ENCODE data around the gene CDK11B.
"Not testable (repeated sequence)": the region's sequence is repeated elsewhere in the genome, so short reads cannot be mapped to it uniquely, and the experiment has no call there.

Gene CDK11B

DNA sequence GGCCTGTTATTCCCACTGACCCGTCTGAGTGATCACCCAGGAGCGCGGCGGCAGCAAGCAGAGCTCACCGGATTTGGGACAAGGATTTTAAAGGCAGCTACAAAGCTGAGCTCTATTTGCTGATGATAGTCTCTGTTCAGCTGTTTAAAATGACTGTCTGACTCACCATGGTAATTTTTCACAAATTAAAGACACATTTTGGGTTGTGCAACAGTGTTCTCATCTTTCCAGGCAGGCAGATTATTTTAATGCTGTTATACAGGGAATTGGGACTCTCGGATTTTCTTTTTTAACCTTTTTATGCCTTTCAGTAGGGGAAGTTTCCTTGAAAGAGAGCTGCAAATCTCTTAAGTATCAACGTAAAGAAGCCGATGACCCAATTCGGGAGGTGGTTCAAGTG lies 3.6 kb upstream of the CDK11B start:
- DNase-seq (ENCODE audit: low spot score), result not testable (repeated sequence)

DNA sequence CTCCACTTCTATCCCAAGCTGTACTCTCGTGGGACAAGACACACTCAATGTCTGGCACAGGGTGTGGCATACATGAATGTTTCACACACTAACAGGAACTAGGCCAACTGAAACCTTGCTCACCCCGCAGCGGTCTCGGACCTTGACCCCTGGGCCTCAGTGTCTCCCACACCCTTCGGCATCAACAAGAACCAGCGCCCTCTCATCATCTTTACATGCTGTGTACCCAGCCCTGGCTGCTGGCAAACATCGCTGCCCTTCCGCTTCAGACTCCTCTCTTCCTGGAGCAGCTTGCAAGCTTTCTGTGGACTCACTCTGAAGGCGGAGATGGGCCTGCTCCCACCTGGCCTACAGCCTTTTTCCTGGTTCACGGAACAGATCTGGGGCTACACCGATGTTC lies 10.5 kb downstream of the CDK11B start:
- not testable (repeated sequence) for DNase-seq (ENCODE audit: low spot score)

DNA sequence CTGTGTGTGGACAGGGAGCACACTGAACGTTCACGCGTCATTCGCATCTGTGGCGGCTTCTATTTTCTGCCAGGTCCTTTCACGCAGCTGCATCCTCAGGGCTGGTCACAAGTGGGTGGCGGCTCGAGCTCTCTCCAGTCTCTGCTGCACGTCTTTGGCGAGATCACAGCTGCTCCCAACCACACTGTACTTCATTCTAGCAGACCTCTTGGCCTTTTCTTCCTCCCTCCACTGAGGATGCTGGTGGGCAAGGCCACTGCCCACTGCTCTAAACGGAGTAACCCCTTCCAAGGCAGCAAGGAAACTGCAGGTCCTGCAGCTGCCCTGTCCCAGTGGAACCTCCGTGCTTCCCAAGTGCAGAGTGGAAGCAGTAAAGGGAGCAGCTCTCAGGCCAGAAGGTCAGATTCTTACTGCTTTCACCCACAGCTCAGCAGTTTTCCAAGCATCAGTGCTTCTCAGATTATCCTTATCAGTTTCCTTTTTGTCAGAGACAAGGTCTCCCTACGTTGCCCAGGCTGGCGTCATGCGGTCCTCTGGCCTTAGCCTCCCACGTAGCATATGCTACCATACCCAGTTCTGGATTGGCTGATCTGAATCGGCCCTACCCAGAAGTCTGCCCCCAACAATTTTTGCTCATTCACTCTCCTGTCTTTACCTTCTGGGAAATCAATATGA lies 11.1 kb downstream of the CDK11B start:
- DNase-seq (ENCODE audit: low spot score), result not testable (repeated sequence)

DNA sequence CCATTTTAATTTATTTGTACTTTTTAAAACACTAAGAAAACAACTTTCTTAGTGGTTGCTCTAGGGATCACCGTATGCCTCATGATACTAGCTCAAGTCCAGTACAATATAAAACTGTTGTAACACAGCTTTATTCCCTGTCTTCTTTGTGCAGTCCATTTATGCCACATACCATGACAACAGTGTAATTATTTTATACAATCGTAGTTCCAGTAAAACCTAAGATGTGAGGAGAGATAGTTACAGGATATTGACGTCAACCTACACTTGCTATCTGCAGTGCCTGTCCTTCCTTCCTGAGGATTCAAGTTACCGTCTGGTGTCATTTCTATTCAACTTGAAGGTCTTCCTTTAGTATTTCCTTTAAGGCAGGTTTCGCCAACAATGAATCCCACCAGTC lies 12.5 kb downstream of the CDK11B start:
- not testable (repeated sequence) for DNase-seq (ENCODE audit: low spot score)

DNA sequence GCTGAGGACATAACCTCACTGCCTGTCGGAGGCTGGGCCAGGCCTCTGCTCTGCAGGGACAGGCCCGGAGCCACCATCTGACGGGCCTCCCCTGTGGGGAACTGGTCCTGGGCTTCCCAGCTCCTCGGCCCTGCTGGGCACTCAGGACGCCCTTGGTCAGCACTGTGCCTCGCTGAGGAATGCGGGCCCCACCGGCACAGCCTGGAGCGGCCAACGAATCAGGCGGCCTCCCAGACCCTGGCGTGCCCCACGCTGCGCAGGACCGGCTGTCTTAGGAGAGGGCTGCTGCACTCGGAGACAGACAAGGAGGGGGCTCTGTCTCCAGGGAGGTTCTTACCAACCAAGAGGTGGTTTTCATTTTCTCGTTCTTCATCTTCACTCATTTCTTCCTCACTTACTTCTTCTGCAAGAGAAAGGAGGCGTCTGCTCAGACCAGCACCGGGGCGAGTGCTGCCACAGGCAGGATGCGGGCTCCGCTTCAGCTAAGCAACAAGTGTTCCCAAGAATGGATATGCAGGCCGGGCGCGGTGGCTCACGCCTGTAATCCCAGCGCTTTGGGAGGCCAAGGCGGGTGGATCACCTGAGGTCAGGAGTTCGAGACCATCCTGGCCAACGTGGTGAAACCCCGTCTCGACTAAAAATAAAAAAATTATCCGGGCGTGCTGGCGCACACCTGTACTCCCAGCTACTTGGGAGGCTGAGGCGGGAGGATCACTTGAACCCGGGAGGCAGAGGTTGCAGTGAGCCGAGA lies 17.9 kb downstream of the CDK11B start:
- DNase-seq (ENCODE audit: low spot score), result not testable (repeated sequence)

DNA sequence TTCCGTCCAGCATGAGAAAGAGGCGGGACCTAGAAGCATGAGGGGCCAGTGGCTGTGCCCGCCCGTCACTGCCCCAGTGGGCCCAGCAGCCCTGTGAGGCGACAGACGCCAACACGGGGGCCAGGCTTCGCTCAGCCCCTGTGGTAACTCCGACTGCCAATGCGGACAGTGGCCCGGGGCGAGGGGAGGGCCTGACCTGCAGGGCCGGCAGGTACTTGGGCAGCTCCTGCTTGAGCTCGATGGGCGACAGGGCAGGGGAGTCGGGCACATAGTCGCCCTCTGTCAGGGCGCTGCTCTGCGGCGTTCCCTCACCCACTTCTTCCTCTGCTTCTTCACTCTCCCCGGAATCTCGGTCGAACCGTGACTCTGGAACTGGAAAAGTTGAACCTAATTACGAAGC lies 18.7 kb downstream of the CDK11B start:
- DNase-seq (ENCODE audit: low spot score), result not testable (repeated sequence)

DNA sequence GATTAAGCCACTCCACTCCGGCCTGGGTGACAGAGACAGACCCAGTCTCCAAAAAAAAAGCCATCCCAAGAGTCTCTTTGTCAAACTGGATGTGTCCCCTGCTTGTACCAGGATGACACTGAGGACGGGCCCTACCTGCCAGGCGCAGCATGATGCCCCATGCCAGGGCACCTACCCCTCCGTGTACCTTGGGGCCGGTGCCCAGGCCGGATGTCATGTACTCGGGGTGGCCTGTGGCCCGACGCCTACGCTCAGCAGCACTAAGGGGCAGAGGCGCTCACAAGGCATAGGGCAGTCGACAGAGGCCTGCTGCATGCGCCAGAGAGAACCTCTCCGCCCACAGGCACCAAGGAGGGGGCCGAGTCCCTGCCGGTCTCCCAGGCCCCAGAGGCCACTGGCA lies 19.4 kb downstream of the CDK11B start:
- not testable (repeated sequence) for DNase-seq (ENCODE audit: low spot score)

DNA sequence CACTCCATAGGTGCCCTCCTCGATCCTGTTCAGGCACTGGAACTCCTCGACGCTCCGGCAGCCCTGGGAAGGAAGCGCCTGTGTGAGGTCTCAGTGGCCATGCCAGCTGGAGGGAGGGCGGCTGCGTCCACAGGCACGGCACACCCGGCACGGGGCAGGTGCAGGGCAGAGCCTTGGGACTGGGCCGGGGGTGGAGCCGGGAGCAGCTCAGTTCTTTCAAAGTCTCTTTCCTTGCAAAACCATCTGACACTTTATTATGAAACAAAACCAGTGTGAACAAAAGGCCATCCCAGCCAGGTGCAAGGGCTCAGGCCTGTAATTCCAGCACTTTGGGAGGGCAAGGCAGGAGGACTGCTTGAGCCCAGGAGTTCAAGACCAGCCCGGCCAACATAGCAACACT lies 20.3 kb downstream of the CDK11B start:
- DNase-seq (ENCODE audit: low spot score), result not testable (repeated sequence)

DNA sequence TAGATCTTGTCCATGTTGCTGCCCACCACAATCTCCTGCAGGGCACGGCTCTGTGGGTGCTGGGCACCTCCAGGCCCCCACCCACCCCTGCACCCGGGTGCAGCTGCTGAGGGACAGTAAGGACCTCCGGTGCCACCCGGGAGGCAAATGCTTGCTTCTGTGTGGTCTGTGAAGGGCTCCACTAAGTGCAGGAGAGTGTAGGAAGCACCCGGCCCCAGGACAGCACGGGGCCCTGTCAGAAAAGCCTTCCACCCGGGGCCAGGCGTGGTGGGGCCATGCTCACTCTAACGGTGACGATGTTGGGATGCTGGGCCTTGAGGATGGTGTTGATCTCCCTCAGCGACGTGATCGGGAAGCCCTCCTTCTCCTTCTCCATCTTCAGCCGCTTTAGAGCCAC lies 21.3 kb downstream of the CDK11B start:
- DNase-seq (ENCODE audit: low spot score), result not testable (repeated sequence)

DNA sequence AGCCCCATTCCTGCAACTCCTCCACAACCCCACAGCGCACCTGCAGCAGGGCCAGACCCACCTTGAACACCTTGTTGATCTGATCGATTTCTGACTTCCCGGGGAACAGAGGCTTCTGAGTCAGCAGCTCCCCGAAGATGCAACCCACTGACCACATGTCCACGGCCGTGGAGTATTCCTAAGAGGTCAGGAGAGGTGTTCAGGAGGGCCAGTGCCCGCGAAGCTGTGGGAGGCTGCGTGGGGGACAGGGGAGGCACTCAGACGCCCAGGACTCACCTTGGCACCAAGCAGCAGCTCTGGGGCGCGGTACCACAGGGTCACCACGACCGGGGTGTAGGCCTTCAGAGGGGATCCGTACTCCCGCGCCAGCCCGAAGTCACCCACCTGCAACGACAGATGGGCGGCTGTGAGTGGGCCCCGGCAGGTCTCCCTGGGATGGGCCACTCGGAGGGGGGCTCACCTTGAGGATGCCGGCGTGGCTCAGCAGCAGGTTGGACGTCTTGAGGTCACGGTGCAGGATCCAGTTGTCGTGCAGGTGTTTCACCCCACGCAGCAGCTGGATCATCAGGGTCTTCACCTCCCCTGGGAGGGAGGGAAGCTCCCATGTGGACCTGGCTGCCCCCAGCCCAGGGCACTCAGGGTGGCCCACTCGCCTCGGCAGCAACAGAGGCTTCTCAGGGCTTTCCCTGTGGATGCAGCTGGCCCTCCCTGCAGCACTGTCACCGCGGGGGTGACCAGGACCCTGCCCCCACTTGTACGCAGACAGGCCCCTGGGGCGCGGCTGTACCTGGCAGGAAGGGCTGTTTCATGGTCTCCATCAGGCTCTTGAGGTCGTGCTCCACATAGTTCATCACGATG lies 22.0 kb downstream of the CDK11B start:
- DNase-seq (ENCODE audit: low spot score), result not testable (repeated sequence)

DNA sequence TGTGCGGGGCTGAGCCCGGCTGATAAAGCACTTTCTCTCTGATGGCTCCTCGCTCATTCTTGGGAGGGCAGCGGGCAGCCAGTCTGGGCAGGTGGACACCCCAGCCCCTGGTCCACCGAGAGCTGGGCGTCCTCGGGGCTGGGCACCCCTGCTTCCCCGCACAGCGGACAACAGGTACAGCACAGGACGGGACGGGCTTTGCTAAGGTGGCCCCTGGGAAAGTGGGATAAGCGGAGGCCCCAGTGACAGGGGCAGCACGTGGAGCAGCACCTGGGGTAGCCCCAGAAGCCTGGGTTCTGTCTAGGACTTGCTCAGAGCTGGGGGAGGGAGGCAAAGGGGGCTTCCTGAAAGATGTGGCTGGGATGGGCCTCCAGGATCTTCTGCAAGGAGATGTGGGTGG lies 24.2 kb downstream of the CDK11B start:
- not testable (repeated sequence) for DNase-seq (ENCODE audit: low spot score)

DNA sequence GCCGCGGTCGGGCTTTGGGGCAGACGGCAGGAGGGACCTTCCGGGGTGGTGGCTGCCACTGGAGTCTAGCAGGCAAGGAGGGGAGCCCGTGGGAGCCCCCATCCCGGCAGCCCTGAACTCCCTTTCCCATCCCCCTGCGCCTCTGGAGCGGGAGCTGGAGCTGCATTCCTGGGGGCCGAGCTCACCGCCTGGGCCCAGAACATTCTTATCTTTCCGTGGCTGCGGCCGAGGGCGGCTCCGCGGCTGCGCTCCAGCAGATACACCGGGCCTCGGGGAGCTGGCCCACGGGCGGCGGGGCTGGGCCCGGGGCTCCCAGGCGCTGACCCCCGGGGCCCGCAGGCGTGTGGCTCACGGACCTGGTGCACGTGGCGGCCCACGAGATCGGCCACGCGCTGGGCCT lies 25.4 kb downstream of the CDK11B start:
- not testable (repeated sequence) for DNase-seq (ENCODE audit: low spot score)

DNA sequence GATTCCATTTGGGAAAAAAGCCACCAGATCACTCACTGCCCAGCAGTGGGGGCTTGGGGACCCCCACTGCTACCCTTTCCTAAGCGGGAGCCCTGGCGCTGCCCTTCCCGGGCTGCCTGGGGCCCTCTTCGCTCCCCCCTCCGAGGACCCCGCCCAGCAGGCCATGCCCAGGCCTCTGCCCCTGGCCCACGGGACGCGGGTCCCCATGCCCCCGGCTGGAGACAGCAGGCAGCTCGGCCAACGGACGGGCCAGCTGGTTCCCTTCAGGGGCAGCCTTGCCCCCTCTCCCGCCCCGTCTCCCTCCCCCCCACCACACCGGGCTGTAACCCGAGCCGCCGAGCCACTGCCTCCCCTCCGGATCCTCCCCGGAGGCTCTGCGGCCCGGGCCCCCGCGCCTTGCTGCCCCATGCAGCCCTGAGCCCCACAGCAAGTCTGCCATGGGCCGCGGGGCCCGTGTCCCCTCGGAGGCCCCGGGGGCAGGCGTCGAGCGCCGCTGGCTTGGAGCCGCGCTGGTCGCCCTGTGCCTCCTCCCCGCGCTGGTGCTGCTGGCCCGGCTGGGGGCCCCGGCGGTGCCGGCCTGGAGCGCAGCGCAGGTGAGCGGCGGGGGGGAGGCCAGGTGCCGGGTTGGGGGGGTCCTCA lies 26.9 kb downstream of the CDK11B start, which contains the start of gene MMP23B:
Gene MMP23B, plus strand, starts transcription at position 392 of the 639 bp plus-strand sequence. Its CDS starts 46 bp downstream, at position 438.
- no peak for DNase-seq (ENCODE audit: low spot score)

DNA sequence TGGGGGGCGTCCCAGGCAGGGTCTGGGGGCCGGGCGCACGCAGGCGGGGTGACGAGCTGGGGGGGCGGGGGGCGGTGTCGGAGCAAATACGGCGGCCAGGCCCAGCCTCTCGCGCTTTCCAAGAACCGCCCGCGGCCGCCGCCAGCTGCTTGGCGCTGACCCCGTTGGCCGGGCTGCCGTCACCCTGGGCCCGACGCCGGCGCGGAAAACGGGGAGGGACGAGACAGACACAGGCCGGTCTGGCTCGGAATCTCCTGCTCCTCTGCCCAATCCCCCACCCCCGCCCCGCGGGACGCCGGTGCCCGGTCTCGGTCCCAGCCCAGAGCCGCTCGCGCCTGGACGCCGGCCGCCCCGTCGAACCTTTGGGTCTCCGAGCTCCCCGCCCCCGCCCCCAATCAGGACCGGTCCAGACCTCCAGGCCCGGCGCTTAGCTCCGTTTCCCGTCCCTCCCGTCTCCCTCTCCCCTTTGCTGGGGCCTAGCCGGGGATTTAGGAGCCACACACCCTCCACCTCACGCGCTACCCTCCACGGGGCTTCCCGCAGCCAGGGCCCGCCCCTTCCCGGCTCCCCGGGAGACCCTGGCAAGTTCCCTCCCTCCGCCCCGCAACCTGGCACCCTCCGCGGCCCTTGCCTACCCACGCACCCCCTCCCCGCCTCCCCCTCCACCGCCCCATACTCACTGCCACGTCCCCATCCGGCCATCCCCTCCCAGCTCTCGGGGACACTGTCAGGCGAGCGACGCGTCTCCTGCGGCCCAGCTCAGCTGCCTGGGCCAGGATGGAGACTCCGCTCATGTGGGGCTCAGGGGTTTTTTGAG lies 27.6 kb downstream of the CDK11B start:
- no peak for DNase-seq (ENCODE audit: low spot score)

DNA sequence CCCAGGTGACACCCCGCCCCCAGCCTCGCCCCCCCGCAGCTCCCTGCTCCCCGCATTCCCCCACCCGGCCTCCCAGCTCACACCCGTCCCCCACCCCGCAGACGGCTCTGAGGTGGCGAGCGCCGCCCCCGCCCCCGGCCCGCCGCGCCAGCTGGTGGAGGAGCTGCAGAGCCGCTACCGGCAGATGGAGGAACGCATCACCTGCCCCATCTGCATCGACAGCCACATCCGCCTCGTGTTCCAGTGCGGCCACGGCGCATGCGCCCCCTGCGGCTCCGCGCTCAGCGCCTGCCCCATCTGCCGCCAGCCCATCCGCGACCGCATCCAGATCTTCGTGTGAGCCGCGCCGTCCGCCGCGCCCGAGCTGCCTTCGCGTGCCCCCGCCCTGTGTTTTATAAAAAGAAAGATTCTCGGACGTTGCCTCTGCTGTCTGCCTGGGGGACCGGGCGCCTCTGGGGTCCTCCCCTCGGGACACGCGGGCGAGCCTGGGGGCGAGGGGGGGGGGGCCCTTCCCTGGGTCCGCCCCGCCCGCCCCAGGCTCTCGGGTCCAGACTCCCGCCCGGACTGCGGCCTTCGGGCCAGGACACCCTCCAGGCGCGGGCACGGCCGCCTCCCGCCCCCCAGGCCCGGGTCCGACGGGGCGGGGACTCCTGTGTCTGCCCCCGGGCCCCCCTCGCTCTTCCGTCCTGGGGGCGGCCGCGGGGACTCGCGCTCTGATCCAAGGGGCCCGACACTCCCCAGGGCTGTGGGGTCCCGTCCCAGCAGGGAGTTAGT lies 28.4 kb downstream of the CDK11B start:
- no peak for DNase-seq (ENCODE audit: low spot score)

DNA sequence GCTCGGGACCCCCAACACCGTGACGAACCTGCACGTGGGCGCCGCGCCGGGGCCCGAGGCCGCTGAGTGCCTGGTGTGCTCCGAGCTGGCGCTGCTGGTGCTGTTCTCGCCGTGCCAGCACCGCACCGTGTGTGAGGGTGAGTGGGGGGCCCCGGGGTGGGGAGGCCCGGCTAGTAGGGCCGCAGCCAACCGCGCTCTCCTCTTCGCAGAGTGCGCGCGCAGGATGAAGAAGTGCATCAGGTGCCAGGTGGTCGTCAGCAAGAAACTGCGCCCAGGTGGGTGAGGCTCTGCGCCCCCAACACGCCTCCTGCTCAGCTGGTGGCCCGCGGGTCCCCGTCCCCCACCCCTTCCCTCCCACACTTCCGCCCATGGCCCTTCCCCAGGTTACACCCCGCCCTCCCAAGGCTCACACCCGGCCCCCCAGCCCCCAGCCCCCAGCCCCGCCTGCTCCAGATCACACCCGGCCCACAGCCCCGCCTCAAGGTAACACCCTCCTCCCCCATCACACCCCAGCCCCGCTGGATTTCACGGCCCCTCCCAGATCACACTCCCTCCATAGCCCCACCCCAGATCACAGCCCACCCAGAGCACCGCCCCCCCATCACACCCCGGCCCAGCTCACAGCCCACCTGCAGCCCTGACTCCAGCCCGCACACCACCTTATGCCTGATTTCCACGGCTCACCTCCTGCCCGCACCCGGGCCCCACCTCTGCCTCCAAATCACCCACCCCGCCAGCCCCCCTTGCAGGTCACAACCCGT lies 29.2 kb downstream of the CDK11B start:
- DNase-seq (ENCODE audit: low spot score), result no peak

DNA sequence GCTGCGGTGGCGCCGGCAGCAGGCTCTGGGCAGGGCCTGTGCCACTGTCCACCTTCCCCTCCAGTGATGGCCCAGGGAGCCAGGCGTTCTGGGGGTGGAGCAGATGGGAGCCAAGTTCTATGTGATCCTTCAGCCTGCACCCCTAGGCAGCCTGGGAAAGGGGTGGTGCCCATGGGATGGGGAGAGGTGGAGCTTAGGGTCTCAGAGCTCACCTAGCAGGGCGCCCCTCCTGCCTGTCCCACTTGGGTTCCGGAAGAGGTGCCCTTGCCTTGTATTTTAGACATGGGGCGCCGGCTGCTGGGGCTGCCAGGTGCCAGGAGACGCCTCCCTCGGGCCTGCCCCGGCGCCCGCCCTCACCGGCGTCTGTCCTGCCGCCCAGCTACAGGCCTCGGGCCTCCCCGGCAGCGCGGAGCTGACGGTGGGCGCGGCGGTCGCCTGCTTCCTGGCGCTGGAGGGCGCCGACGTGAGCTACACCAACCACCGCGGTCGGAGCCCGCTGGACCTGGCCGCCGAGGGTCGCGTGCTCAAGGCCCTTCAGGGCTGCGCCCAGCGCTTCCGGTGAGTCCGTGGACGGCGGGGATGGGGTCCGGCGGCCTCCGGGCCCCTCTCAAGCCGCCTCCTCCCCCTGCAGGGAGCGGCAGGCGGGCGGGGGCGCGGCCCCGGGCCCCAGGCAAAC lies 29.9 kb downstream of the CDK11B start:
- no peak for DNase-seq (ENCODE audit: low spot score)

DNA sequence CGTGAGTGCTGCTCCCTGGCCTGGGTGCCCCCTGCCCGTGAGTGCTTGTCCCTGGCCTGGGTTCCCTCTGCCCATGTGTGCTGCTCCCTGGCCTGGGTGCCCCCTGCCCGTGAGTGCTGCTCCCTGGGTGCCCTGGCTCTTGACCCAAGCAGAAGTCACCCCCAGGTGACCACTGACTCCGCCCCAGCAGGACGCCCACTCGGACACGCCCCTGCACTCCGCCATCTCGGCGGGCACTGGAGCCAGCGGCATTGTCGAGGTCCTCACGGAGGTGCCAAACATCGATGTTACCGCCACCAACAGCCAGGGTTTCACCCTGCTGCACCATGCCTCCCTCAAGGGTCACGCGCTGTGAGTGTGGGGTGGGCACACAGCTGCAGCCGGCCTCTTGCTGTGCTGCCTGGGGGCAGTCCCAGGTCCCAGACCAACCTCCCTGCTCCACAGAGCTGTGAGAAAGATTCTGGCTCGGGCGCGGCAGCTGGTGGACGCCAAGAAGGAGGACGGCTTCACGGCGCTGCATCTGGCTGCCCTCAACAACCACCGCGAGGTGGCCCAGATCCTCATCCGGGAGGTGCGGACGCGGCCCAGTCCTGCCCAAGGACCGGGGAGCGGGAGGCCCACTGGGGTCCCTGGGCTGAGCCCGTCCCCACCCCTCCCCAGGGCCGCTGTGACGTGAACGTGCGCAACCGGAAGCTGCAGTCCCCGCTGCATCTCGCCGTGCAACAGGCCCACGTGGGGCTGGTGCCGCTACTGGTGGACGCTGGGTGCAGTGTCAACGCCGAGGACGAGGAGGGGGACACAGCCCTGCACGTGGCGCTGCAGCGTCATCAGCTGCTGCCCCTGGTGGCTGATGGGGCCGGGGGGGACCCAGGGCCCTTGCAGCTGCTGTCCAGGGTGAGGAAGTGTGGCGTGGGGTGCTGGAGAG lies 30.7 kb downstream of the CDK11B start:
- no peak for DNase-seq (ENCODE audit: low spot score)

All from kidney tubule cell (primary cell).